BJ (cell line): Measurements from ENCODE around the gene SRSF9. TPM values are rescaled to one million over a fixed set of nuclear protein-coding genes. Genes with fewer than 3 reads are reported as not detected.

ENCODE experiments used
- CTCF ChIA-PET: fragments of 350-600 bp; formaldehyde crosslinking; extraction: SDS; loops from one replicate; lab custom pipeline; 2021; ENCODE audit warnings: antibody characterized with exemption, inconsistent platforms; lab: Yijun Ruan, JAX
- POLR2A ChIA-PET: fragments of 300-600 bp; sonication (Branson Sonifier 250); formaldehyde crosslinking; extraction: SDS; loops from one replicate; lab custom pipeline; 2021; ENCODE audit warnings: antibody characterized with exemption; lab: Charles Lee
- DNase-seq: peaks from one replicate; pipeline ENCODE4 v3.0.0-alpha.2; 2011; ENCODE audit warnings: low read depth
- H3K27me3 ChIP-seq: 2 replicates; pipeline ENCODE4 v1.6.0; 2011; ENCODE audit warnings: low read length; ENCODE audit not compliant: control insufficient read depth, insufficient read depth
- H3K36me3 ChIP-seq: 2 replicates; pipeline ENCODE4 v1.5.1; 2011; ENCODE audit warnings: low read length; ENCODE audit not compliant: control insufficient read depth, insufficient read depth
- H3K4me3 ChIP-seq: 2 replicates; pipeline ENCODE4 v1.5.1; 2011; ENCODE audit warnings: low read depth, mild to moderate bottlenecking, control low read depth, low read length
- polyA plus RNA-seq: library from polyadenylated mRNA; depleted of rRNA; stranded (reverse); fragments of >200 nt; gene quantifications from 2 replicates; pipeline ENCODE4 v1.2.3, GENCODE V29; 2011
- TF ChIP-seq, protein P1 (sequence below): IDR thresholded peaks from 2 replicates; pipeline ENCODE4 v1.5.1; 2011; ENCODE audit warnings: low read depth, mild to moderate bottlenecking, control low read depth, inconsistent platforms, low read length, moderate library complexity; ENCODE audit not compliant: insufficient read depth

The SRSF9 gene
- polyA plus RNA-seq, 1 experiment = 88.0 TPM

DNA sequence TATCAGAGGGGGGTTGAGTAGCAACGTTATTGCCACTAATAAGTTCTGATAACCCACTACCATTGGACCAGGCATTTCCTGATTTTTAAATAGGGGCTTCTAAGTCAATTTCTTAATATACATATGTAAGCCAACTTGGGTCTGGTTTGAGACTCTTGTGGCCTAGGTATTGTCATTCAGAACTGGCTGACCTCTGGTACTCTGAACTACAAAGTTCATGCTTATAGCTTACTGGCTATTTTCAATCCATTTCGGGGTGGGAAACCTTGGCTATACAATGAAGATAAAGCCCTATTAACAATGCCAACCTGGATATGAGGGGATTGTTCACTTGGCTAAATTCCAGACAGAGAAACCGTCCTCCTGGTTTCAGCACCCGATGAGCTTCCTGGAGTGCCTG, 35.0 kb upstream of the SRSF9 start:
- ChIA-PET CTCF (interaction anchor here (1.0 kb wide), 1 partner anchor 10 kb away, joined by 6 read pairs; no protein-coding TSS in a partner anchor), POLR2A (no interaction called here)
- DNase-seq = no peak
- Histone ChIP-seq H3K4me3 (no peak overlapping the region), H3K36me3 (peaks cover 7% of the 10 kb centered on the region; the same call in 1 of the 2 replicates), H3K27me3 (no peaks in the 10 kb centered on the region)
- TF ChIP-seq, protein P1, sequence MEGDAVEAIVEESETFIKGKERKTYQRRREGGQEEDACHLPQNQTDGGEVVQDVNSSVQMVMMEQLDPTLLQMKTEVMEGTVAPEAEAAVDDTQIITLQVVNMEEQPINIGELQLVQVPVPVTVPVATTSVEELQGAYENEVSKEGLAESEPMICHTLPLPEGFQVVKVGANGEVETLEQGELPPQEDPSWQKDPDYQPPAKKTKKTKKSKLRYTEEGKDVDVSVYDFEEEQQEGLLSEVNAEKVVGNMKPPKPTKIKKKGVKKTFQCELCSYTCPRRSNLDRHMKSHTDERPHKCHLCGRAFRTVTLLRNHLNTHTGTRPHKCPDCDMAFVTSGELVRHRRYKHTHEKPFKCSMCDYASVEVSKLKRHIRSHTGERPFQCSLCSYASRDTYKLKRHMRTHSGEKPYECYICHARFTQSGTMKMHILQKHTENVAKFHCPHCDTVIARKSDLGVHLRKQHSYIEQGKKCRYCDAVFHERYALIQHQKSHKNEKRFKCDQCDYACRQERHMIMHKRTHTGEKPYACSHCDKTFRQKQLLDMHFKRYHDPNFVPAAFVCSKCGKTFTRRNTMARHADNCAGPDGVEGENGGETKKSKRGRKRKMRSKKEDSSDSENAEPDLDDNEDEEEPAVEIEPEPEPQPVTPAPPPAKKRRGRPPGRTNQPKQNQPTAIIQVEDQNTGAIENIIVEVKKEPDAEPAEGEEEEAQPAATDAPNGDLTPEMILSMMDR = no peak

DNA sequence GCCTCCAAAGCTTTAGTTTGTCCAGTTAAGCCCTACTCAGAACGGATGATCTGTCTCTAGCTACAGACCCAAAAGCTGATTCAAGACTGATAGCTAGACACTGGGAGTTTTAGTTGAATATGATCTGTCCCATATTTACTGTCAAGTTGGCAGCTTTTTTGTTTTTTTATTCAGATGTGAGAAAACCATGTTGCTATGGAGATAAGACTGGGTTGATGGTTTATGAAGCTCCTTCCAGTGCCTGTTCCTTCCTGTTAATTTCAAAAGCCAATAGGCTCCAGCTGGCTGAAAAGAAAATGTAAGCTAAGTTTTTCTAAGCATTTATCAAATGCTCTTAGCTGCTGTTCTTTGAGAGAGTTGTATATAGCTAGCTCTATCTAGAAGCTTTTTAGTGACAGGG, 31.0 kb upstream of the SRSF9 start:
- Histone ChIP-seq H3K4me3 (no peak overlapping the region), H3K27me3 (no peaks in the 10 kb centered on the region), H3K36me3 (peaks cover 9% of the 10 kb centered on the region)
- POLR2A ChIA-PET = interaction anchor here (0.5 to 0.6 kb wide), 2 partner anchors 33 to 53 kb away, joined by 7 to 9 read pairs; no protein-coding TSS in a partner anchor
- CTCF ChIA-PET = no interaction called here
- no peak for DNase-seq
- TF ChIP-seq, protein P1 = no peak

DNA sequence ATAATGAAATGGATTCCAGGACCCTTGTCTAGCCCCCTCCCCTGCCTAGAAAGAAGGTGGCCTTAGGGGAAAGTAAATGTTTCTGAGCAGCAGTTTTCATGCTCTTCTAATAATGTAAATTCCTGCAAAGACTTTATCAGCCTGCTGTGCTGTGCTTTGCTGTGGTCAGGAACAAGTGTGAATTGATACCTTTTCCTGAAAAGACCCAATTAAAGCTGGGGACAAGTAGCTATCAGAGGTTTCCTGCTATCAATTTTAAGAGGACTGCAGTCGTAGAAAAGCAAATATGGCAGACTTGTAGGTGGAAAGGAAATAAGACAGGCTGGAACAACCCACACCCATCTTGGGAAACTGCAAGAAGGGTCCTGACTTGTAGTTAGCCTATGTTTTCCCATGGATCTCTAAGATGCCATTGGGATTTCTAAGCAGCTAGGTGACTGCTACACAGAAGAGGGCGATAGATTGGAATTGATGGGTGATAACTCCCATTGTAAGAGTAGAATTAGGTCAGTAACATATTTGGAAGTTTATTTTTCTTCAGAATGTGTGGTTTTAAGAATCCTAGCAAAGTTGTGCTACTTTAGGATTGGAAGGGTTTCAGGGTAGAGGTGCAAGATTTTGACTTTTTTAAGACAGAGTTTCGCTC, 29.4 kb upstream of the SRSF9 start:
- POLR2A ChIA-PET = no interaction called here
- TF ChIP-seq, protein P1 = no peak
- Histone ChIP-seq H3K4me3 (no peak overlapping the region), H3K27me3 (no peaks in the 10 kb centered on the region), H3K36me3 (peaks cover 8% of the 10 kb centered on the region)
- no peak for DNase-seq
- CTCF ChIA-PET = interaction anchor here (1.0 to 1.4 kb wide), 2 partner anchors 10 to 17 kb away, joined by 3 to 5 read pairs; no protein-coding TSS in a partner anchor

DNA sequence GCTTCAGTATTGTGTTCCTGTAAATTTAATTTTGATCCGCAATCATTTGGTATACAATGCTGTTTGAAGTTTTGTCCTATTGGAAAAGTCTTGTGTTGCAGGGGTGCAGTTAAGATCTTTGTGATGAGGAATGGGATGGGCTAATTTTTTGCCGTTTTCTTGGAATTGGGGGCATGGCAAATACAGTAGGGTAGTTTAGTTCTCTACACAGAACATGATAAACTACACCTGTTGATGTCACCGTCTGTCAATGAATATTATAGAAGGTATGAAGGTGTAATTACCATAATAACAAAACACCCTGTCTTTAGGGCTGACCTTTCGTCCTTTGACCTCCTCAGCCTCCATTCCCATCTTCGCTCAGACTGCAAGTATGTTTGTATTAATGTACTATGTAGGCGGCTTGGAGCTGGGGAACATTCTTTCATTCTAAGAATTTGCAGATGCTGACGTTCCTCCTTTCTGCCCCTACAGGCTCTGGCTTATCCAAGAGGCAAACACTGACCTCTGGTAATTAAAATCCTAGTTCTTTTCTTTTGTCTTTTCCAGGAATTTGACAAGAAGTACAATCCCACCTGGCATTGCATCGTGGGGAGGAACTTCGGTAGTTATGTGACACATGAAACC, 28.1 kb upstream of the SRSF9 start:
- POLR2A ChIA-PET = no interaction called here
- H3K4me3 ChIP-seq = peak overlapping the region; percentile 99
- no peak for DNase-seq
- CTCF ChIA-PET = interaction anchor here (1.9 kb wide), 1 partner anchor 28 kb away, joined by 10 read pairs; the partner anchor contains the start of gene SRSF9
- H3K36me3 ChIP-seq = peaks cover 3% of the 10 kb centered on the region
- no peaks in the 10 kb centered on the region for H3K27me3 ChIP-seq
- TF ChIP-seq, protein P1 = no peak
